ENCODE measurements around the gene FAM237A.

DNA sequence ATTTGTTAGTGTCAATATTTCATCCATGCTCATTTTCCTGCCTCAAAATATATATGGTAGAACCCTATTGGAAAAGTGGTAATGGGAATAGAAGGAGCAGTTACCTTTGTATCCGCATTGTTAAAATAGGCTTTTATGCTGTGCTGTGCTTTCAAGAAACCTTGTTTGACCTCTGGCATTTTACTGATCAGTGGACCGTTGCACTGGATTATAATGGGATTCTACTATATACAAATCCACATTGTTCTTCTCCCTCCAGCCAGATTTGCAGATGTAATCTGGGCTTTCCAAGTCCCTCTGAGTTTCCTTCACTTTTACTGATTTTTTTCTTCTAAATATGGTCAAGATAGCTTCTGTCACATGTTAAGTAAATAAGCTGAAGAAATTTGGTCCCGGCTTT is 23.3 kb upstream of the FAM237A start:
- no peak for TF ChIP-seq POLR2A (IDR thresholded peaks at IDR 0.05)
- TF ChIP-seq, protein P1, sequence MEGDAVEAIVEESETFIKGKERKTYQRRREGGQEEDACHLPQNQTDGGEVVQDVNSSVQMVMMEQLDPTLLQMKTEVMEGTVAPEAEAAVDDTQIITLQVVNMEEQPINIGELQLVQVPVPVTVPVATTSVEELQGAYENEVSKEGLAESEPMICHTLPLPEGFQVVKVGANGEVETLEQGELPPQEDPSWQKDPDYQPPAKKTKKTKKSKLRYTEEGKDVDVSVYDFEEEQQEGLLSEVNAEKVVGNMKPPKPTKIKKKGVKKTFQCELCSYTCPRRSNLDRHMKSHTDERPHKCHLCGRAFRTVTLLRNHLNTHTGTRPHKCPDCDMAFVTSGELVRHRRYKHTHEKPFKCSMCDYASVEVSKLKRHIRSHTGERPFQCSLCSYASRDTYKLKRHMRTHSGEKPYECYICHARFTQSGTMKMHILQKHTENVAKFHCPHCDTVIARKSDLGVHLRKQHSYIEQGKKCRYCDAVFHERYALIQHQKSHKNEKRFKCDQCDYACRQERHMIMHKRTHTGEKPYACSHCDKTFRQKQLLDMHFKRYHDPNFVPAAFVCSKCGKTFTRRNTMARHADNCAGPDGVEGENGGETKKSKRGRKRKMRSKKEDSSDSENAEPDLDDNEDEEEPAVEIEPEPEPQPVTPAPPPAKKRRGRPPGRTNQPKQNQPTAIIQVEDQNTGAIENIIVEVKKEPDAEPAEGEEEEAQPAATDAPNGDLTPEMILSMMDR (IDR thresholded peaks at IDR 0.05) = no peak

Measured in esophagus squamous epithelium (tissue), 4 donors.